ENCODE results near the gene CRYZL1. TPM values are rescaled to one million over a fixed set of nuclear protein-coding genes. Genes with fewer than 3 reads are reported as not detected.

CRYZL1 gene
- total and polyA plus RNA-seq, 7 donors: 17.3 to 90.8 (median 46.6) TPM

DNA sequence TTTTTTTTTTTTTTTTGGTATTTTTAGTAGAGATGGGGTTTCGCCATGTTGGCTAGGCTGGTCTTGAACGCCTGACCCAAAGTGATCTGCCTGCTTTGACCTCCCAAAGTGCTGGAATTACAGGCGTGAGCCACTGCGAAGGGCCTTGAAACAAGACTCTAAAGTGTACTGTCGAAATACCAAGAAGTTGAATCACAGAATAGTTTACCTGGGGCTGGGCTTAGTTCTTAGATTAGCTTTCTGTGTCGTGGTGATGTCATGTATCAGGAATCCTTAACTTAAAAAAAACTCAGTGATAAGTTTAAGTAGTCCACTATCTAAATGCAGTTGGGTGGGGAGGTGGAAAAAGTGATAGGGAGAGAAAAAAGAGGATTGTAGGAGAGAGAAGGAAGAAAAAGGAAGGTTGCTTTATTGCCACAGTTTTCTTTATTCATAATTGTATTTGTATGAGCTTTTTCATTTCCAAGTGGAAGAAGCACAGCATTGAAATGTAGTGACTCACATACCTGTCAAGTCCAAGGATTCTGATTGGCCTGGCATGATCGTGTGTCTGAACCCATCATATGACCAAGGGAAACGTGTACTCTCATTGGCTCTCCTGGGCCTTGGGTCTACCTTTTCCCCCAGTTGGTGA is 14.2 kb upstream of the CRYZL1 start:
- H3K27ac ChIP-seq: peak overlapping the region in 2 of 4 donors; percentile 27 to 48
- no peaks in the 10 kb centered on the region for H3K9me3 ChIP-seq
- WGBS, 2 donors: 56 to 74% methylated on average over 8 of the region's 8 CpGs
- no peak for DNase-seq
- intact Hi-C loops (cut with DNase I): no loop called here
- H3K4me1 ChIP-seq: peaks cover 0 to 52% (median 31%) of the 10 kb centered on the region in 4 donors
- TF ChIP-seq POLR2AphosphoS5 (IDR thresholded peaks at IDR 0.05): no peak
- TF ChIP-seq EP300 (IDR thresholded peaks at IDR 0.05): no peak
- TF ChIP-seq CTCF (IDR thresholded peaks at IDR 0.05): no peak
- no peak for TF ChIP-seq POLR2A (IDR thresholded peaks at IDR 0.05)
- no peak overlapping the region for H3K4me3 ChIP-seq
- H3K27me3 ChIP-seq: no peaks in the 10 kb centered on the region
- H3K36me3 ChIP-seq: no peaks in the 10 kb centered on the region

DNA sequence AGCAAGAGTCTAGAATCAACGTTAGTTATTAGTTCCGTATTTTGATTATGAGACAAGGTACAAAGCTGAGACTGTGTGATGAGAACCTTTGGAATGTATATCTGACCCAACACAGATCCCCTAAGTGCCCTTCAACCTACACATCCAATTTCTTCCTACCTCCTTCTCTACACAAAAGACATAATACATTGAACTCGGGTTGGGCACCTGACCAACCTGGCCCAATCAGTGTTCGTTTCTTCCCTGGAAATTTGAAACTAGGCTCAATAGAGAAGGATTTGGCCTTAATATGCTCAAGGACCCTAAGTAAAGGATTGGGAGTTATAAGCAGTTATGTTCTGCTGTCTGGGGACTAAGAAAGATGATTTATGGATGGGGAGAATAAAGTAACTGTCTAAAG is 12.9 kb upstream of the CRYZL1 start:
- WGBS, 2 donors: 94 to 95% methylated on average over 4 of the region's 4 CpGs
- intact Hi-C loops (cut with DNase I): no loop called here
- no peak for TF ChIP-seq CTCF (IDR thresholded peaks at IDR 0.05)
- no peak for TF ChIP-seq POLR2AphosphoS5 (IDR thresholded peaks at IDR 0.05)
- no peak for TF ChIP-seq EP300 (IDR thresholded peaks at IDR 0.05)
- no peak for TF ChIP-seq POLR2A (IDR thresholded peaks at IDR 0.05)

GRCh38 chr21:33651965-33652680 is 10.6 kb upstream of the CRYZL1 start:
- intact Hi-C loops (cut with DNase I): no loop called here
- peaks cover 0 to 44% (median 24%) of the 10 kb centered on the region in 4 donors for H3K4me1 ChIP-seq
- 91% methylated on average over 8 of the region's 8 CpGs for WGBS, 2 donors

More for the DNA sequence above, 12.9 kb upstream of the CRYZL1 start:
- no peak overlapping the region for H3K4me3 ChIP-seq
- peaks cover 0 to 57% (median 25%) of the 10 kb centered on the region in 4 donors for H3K4me1 ChIP-seq
- no peak for DNase-seq
- no peaks in the 10 kb centered on the region for H3K27me3 ChIP-seq
- no peaks in the 10 kb centered on the region for H3K9me3 ChIP-seq
- no peaks in the 10 kb centered on the region for H3K36me3 ChIP-seq
- no peak overlapping the region for H3K27ac ChIP-seq

DNA sequence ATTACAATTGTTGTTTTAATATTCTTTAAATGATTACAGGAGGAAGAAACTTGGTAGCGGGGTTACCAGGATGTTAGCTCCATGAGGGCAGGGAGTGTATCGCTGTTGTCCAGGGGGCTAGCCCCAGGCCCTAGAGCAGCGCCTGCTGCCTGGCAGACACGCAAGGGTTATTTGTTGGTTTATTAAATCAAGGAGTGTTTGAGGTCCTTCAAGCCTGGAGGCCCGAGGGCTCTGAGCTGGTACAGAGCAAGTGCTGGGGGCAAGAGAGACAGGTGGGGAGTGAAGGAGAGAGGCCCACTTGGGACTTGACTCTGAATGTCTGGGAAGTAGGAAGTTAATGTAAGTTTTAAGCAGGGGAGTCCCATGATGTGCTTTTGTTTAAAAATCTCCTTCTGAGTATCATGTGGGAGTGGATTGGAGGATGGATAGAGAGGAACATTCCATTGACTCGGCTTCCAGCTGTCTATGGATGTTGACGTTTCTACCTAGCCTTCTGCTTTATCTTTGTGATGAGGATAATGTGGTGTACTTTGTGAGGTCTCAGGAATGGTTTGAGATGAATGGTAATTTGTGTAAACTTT is 9.5 kb upstream of the CRYZL1 start:
- 82 to 86% methylated on average over 7 of the region's 7 CpGs for WGBS, 2 donors
- TF ChIP-seq EP300 (IDR thresholded peaks at IDR 0.05) (no peak), POLR2A (IDR thresholded peaks at IDR 0.05) (no peak), CTCF (IDR thresholded peaks at IDR 0.05) (no peak), POLR2AphosphoS5 (IDR thresholded peaks at IDR 0.05) (no peak)
- no peak overlapping the region for H3K4me3 ChIP-seq
- no peaks in the 10 kb centered on the region for H3K27me3 ChIP-seq
- no peaks in the 10 kb centered on the region for H3K9me3 ChIP-seq
- H3K27ac ChIP-seq: no peak overlapping the region
- H3K36me3 ChIP-seq: no peaks in the 10 kb centered on the region
- intact Hi-C loops (cut with DNase I): no loop called here
- DNase-seq: no peak
- H3K4me1 ChIP-seq: peaks cover 0 to 37% (median 19%) of the 10 kb centered on the region in 4 donors

More at GRCh38 chr21:33651965-33652680, 10.6 kb upstream of the CRYZL1 start:
- no peaks in the 10 kb centered on the region for H3K36me3 ChIP-seq
- H3K27ac ChIP-seq: no peak overlapping the region
- H3K27me3 ChIP-seq: no peaks in the 10 kb centered on the region
- H3K9me3 ChIP-seq: no peaks in the 10 kb centered on the region
- DNase-seq: no peak
- H3K4me3 ChIP-seq: no peak overlapping the region
- no peak for TF ChIP-seq POLR2AphosphoS5 (IDR thresholded peaks at IDR 0.05)
- TF ChIP-seq EP300 (IDR thresholded peaks at IDR 0.05): no peak
- TF ChIP-seq POLR2A (IDR thresholded peaks at IDR 0.05): no peak
- no peak for TF ChIP-seq CTCF (IDR thresholded peaks at IDR 0.05)
